ENCODE data around the gene BSPRY. TPM values are rescaled to one million over a fixed set of nuclear protein-coding genes. Genes with fewer than 3 reads are reported as not detected.
A peak's percentile ranks its signal among the peaks of the same experiment; 100 is the strongest.

BSPRY gene
- total and polyA plus RNA-seq, 2 of the 13 experiments (the other 11 are each of a cell fraction or from before 2014, with no cell fraction given), result 0.09 to 0.26 TPM

DNA sequence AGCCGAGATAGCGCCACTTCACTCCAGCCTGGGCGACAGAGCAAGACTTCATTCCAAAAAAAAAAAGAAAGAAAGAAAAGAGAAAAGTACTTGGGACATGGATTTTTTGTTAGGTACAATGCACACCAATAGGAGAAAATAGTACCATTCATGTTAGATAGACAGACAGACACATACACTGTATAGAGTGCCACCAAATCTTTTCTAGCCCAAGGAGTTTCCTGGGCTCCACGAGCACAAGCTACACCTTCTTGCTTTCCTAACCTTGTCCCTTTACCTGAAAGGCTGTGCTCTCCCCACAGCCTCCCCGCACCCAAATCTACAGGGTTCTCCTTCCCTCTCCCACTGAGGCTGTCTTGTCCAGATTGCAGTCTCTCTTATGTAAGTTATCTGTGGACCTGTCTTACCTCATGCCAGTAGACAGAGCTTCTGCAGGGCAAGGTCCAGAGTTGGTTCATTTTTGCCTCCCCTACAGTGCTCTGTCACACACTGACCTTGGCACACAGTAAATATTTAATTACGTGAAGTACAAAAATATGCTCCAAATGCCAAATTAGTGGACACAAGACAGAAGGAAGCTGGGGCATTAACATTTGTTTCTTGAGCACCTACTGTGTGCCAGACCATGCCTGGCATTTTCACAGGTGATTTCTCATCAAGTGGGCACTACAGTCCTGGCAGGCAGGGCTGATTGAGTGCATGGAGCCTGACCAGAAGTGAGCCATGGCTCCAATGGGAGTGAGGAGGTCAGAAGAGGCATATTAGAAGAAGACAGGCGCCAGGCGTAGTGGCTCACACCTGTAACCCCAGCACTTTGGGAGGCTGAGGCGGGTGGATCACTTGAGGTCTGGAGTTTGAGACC is 45.9 kb downstream of the BSPRY start (continued):
- TF ChIP-seq, protein P1, sequence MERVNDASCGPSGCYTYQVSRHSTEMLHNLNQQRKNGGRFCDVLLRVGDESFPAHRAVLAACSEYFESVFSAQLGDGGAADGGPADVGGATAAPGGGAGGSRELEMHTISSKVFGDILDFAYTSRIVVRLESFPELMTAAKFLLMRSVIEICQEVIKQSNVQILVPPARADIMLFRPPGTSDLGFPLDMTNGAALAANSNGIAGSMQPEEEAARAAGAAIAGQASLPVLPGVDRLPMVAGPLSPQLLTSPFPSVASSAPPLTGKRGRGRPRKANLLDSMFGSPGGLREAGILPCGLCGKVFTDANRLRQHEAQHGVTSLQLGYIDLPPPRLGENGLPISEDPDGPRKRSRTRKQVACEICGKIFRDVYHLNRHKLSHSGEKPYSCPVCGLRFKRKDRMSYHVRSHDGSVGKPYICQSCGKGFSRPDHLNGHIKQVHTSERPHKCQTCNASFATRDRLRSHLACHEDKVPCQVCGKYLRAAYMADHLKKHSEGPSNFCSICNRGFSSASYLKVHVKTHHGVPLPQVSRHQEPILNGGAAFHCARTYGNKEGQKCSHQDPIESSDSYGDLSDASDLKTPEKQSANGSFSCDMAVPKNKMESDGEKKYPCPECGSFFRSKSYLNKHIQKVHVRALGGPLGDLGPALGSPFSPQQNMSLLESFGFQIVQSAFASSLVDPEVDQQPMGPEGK (CRISPR knock-in tag; IDR thresholded peaks at IDR 0.05), result peak; percentile 57
- TF ChIP-seq TAF15 (IDR thresholded peaks at IDR 0.05; ENCODE audit: low read depth, low read length, poor library complexity, severe bottlenecking), result no peak
- no peak for TF ChIP-seq IKZF4 (CRISPR knock-in tag; IDR thresholded peaks at IDR 0.05; ENCODE audit: borderline replicate concordance, low read depth, not compliant biosample characterization)
- TF ChIP-seq, protein P2, sequence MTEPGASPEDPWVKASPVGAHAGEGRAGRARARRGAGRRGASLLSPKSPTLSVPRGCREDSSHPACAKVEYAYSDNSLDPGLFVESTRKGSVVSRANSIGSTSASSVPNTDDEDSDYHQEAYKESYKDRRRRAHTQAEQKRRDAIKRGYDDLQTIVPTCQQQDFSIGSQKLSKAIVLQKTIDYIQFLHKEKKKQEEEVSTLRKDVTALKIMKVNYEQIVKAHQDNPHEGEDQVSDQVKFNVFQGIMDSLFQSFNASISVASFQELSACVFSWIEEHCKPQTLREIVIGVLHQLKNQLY (CRISPR knock-in tag; IDR thresholded peaks at IDR 0.05), result peak; percentile 80
- no peak for TF ChIP-seq TAF1 (CRISPR knock-in tag; IDR thresholded peaks at IDR 0.05)
- TF ChIP-seq, protein P3, sequence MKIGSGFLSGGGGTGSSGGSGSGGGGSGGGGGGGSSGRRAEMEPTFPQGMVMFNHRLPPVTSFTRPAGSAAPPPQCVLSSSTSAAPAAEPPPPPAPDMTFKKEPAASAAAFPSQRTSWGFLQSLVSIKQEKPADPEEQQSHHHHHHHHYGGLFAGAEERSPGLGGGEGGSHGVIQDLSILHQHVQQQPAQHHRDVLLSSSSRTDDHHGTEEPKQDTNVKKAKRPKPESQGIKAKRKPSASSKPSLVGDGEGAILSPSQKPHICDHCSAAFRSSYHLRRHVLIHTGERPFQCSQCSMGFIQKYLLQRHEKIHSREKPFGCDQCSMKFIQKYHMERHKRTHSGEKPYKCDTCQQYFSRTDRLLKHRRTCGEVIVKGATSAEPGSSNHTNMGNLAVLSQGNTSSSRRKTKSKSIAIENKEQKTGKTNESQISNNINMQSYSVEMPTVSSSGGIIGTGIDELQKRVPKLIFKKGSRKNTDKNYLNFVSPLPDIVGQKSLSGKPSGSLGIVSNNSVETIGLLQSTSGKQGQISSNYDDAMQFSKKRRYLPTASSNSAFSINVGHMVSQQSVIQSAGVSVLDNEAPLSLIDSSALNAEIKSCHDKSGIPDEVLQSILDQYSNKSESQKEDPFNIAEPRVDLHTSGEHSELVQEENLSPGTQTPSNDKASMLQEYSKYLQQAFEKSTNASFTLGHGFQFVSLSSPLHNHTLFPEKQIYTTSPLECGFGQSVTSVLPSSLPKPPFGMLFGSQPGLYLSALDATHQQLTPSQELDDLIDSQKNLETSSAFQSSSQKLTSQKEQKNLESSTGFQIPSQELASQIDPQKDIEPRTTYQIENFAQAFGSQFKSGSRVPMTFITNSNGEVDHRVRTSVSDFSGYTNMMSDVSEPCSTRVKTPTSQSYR (CRISPR knock-in tag; IDR thresholded peaks at IDR 0.05; ENCODE audit: borderline replicate concordance), result peak; percentile 54; the same call in 1 of the 2 replicates
- TF ChIP-seq, protein P4, sequence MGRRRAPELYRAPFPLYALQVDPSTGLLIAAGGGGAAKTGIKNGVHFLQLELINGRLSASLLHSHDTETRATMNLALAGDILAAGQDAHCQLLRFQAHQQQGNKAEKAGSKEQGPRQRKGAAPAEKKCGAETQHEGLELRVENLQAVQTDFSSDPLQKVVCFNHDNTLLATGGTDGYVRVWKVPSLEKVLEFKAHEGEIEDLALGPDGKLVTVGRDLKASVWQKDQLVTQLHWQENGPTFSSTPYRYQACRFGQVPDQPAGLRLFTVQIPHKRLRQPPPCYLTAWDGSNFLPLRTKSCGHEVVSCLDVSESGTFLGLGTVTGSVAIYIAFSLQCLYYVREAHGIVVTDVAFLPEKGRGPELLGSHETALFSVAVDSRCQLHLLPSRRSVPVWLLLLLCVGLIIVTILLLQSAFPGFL (CRISPR knock-in tag; IDR thresholded peaks at IDR 0.05), result no peak
- no peak for TF ChIP-seq U2AF1 (optimal IDR thresholded peaks at IDR 0.05; ENCODE audit: low read depth, low read length)
- no peak for TF ChIP-seq TCF7L2 (IDR thresholded peaks at IDR 0.05; ENCODE audit: low read depth, low read length)
- no peak for TF ChIP-seq ATRX (CRISPR knock-in tag; IDR thresholded peaks at IDR 0.05; ENCODE audit: borderline replicate concordance)
- TF ChIP-seq POLR2AphosphoS5 (IDR thresholded peaks at IDR 0.05; ENCODE audit: low read depth, low read length), result 0 out of 2 replicates have a peak, but pooled peaks have one; percentile 26
- TF ChIP-seq ZNF557 (CRISPR knock-in tag; IDR thresholded peaks at IDR 0.05), result no peak; the same call in 1 of the 2 replicates
- peak; percentile 92 for TF ChIP-seq PHF21A (CRISPR knock-in tag; IDR thresholded peaks at IDR 0.05)
- no peak for TF ChIP-seq RFX3 (CRISPR knock-in tag; IDR thresholded peaks at IDR 0.05)
- no peak for TF ChIP-seq CBX2 (IDR thresholded peaks at IDR 0.05; ENCODE audit: low read depth, low read length)
- TF ChIP-seq CBX2 (CRISPR knock-in tag; IDR thresholded peaks at IDR 0.05; ENCODE audit: low read depth), result no peak
- TF ChIP-seq DMAP1 (CRISPR knock-in tag; IDR thresholded peaks at IDR 0.05), result peak; percentile 32; the same call in 1 of the 2 replicates
- TF ChIP-seq SKIL (CRISPR knock-in tag; IDR thresholded peaks at IDR 0.05; ENCODE audit: borderline replicate concordance), result peak; percentile 93
